DMS53 treated with DMSO at 0.1 percent for 48 hours (cell line): ENCODE results near the gene SCN8A.
A peak's percentile ranks its signal among the peaks of the same experiment; 100 is the strongest.

ENCODE experiments used
- DNase-seq: peaks from one replicate; lab custom pipeline; 2025; ENCODE audit not compliant: unreplicated experiment; lab: John Stamatoyannopoulos, UW

Gene SCN8A

DNA sequence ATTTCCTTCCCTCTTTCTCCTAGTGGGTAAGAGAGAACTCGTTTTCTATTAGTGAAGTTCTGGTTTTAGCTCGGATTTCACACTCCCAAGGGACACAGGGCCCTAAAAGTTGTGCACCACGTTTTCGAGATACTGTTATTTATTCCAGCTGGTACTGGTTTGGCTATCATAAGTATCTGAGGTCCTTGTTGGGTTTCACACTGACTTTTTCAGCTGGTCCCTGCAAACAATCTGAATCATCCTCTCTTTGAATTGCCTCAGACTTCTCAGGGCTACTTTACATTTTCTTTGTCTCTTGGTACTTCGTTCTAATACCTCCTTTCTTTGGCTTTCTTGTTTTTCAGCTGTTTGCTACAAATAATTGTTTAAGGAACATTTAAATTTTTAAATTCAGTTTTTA, 75.7 kb downstream of the SCN8A start:
- no peak for DNase-seq

DNA sequence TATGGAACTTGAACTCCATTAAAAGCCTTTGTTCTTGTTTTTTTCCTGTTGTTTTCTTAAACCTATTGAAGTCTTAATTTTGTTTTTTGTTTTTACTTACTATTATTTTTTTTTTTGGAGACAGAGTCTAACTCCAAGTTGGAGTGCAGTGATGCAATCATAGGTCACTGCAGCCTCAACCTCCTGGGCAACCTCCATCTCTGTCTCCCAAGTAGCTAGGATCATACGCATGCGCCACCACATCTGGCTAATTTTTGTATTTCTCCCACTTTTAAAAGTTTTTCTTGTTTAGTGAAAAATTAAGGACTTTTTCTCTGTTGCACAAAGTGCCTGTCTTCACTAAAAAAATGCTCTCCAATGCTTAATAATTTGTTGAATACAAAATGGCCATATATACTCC, 76.2 kb downstream of the SCN8A start:
- no peak for DNase-seq

DNA sequence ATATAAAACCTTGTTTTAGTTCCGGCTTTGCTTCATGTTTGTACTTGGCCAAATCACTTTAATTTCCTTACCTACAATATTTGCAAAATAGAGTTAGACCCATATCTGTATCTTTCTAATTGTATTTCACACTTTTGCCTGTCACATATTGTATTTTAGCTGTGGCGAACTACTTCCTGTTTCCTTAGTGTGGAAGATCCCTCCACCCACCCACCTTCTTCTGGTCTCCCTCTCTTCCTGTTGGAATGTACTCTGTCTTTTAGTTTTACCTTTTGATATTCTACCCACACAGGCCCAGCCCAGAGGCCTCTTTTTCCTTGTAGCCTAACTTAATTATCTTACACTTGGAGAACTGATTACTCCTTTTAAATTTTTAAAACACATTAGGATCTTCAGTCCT, 78.2 kb downstream of the SCN8A start:
- DNase-seq = no peak

DNA sequence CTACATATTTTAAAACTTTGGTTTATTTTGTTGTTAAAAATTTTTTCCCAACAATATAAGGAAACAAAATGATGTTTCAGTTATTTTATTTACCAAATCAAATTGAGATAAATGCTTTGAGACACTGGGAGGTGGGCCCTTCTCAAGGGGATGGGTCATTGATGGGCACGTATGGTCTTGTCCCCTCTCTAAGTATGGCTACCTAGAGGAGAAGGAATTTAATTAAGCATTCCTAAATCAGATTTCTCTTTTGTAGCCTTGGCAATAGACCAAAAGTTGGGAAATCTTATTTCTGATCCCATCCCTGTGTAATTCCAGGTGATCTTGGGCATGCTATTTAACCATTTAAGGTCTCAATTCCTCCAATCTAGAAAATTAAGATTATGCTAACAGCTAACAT, 79.0 kb downstream of the SCN8A start:
- DNase-seq = no peak

DNA sequence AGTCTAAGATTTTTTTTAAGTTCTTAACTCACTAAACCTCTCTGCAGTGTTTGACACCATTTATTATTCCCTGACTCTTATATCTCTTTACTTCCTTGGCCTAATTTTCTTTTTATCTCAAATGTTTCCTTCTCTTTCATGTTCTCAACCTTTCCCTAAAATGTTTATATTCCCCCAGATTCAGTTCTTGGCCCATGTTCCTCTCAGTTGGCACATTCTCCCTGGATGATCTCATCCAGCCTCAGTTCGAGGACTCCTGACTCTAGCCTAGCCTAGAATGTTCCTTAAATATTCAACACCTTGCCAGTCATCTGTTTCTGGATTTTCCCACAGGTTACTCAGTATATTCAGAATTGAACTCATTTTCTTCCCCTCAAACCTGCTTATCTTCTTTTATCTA, 81.3 kb downstream of the SCN8A start:
- DNase-seq = no peak

DNA sequence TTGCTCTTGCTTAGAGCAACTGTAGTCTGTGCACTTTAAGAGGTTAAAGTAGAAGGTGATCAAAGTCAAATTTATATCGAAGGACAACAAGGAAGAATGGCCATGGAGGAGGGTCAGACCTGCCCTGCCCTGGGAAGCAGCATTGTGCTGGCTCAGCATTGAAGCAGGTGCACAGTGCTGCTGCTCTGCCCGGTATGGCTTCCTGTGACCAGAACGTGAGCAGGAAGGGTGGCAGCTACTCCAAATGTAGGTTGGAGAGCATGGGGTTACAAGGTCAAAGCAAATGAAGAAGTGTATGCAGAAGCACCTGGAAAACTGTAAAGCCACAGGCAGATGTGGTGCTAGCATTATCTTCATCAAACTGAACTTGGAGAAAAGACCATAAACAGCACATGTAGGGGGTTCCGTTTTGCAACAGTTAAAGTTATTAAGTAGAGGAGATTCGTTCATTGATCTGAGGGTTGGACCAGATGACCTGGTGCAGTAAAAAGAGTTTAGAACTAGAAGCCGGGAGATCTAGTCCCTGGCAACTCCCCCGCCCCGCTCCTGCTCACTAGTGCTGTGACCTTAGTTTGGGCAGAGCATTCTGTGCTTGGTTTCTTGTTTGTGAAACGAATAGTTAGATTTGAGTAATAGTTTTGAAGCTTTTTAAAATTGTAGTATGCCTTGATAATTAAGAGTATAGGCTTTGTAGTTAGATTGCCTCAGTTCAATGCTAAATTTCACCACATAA, 84.2 kb downstream of the SCN8A start:
- peak; percentile 29 for DNase-seq

DNA sequence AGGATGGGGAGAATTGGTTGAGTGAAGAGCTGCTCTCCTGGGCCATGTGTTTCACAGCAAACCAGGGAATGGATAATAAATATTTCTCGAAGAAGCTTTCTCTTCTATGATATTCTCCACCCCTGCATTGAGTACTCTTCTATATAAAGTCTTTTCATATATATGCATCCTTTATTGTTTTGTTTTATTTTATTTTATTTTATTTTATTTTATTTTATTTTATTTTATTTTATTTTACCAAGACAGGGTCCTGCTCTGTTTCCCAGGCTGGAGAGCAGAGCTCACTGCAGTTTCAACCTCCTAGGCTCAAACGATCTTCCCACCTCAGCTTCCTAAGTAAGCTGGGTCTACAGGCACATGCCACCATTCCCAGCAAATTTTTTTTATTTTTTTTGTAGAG, 85.8 kb downstream of the SCN8A start:
- DNase-seq = no peak

DNA sequence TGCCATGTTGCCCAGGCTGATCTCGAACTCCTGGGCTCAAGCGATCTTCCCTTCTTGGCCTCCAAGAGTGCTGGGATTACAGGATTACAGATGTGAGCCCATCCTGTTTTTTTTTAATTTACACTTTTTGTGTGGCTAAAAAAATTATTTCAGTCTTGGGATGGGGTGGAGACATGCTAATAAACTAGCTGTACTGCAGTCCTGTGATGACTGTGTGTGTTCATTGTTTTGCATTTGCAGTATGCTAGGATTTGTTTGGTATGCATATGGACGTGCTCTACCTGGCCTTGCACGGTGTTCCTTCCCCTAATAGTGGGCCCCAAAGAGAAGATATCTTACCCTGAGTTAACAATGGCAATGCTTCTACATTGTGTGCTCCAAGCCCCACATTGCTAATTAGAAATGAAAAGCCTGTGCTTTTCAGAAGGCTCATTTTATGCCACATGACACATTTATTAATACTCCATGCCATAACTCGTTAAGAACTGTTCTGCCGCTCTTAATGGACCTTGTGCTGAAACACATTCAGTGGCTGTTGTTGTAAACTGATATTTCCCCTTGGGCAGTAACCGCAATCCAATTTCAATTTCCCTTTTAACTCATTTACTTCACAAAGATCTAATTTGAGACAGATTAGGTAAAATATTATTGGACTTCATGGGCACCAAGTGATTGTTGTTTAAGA, 86.4 kb downstream of the SCN8A start:
- DNase-seq = no peak

DNA sequence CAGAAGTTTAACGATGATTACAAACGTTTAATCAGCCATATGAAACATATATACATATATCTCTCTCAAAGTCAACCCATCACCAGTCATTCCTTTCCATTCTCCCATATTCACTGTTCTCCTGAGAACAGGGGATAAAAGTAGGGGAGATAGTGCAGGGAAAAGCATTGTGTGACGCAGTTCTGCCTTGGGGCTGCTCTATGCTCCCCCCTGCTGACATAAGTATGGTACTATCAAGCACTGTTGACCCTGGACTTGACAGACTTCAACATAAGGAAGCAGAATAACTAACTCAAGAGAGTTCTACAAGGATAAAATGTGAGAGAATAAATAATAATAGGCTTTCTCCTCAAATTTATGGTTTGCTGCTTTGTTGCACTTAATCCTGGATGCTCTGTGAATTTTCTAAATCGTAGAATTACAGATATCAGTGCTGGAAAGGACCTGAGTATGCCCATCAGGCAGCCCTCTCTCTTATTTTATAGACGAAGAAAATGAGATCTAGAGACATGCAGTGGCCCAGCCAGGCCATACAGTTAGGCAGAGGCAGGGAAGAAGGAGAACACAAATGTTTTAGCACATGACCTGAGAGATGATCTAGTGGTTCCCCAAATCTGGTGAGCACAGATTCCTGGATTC, 87.2 kb downstream of the SCN8A start:
- peak; percentile 61 for DNase-seq

DNA sequence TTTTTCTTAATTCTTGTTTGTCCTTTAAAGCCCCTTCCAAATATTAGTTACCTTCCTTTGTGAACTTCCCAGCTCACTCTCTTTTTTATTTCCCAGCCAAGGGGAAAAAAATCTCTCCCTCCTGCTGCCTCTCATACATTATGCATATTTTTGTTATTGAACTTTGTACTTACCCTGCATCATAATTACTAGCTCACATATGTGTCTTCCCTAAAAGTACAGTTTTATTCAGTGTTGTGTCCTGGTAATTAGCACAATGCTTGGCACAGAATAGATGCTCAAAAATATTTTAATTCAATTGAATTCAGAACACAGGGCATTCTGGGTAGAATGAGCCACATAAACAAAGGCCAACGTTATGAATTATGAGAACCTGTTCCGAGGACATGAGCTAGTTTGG, 91.9 kb downstream of the SCN8A start:
- no peak for DNase-seq

DNA sequence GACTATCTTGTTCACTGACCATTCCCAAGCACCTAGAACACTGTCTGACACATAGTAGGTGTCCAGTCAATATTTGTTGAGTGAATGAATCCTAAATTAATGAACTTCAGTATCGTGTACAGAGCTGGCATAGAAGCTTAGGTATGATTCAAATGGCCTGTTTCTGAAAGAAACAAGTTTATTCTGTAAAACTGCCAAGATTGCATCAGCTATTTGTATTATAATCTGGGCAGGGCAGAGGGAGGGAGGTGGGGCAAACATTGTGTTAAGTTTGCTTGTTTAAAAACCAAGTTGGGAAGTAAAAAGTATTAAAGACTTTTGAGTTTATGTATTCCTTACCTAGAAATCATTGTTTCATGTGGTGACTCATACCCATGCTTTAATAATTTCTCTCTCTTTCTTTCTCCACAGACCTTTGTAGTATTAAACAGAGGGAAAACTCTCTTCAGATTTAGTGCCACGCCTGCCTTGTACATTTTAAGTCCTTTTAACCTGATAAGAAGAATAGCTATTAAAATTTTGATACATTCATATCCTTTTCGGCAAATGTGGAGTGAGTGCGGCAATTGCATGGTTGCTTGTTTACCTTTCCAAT, 92.8 kb downstream of the SCN8A start:
- peak; percentile 33 for DNase-seq

DNA sequence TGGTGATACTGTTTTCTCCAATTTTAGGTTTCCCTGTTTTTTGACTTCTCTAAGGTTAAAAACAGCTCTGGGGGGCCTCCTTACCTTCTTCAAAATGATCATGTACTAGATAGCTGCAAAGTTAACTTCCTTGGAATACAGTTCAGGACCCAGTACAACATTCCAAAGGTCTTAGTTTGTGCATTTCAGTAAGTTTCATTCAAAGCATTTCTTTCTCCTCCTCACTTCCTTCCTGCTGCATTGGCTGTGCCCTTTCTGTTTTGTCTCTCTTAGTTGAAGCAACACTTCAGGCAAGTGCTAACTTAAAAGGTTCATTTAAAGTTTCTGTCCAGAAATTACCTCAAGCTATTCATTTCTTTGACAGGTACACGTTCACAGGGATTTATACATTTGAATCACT, 95.7 kb downstream of the SCN8A start:
- DNase-seq = no peak

DNA sequence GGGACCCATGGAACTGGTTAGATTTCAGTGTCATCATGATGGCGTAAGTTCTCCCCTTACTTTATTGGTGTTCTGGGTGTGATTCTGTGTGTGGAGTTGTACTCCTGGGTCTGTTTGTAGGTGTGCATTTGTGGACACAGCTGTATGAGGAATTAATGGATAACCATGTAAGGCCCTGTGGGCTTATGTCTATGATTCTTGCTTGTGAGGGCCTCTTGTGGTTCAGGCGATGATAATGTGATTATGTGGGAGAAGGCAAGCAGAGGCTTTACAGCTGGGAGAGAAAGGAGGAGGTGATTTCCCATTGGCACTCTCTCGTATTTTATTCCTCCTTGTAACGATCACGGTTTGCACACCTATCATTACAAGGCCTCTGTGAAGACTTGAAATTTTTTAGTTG, 96.1 kb downstream of the SCN8A start:
- DNase-seq = peak; percentile 94

DNA sequence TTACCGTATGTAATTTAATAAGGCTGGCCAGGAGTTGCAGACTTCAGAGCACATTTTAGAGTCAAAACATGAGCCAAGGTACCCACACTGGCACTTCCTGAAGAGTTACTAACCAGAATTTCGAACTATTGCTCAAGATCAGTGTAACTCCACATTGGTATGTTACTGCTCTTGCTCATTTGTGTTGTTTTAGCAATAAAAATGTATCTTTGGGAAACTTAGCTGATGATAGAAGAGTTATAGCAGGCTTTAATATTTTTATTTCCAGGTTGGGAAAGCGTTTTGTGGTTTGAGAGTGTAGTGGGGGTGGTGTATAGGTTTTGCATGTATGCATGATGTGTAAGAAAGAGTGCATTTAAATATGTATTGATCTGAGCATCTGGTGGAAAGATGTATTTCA, 96.6 kb downstream of the SCN8A start:
- peak; percentile 57 for DNase-seq

DNA sequence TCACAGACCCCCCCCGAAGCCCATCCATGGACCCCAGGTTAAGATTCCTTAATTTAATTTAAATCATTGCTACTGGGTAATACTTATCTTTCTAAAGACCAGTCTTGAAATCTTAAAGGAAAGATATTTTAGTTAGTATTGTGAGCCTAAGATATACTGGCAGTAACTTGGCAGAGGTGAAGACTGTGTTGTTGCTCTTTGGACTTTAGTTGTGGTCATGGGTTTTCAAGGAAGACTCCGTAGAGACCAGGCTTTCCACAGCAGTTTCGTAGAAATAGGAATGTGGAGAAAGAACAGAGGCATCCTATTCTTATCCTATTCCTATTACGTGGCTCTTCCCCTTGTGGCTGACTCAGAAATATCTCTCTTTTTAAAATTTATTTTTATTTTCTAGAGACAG, 99.0 kb downstream of the SCN8A start:
- no peak for DNase-seq

DNA sequence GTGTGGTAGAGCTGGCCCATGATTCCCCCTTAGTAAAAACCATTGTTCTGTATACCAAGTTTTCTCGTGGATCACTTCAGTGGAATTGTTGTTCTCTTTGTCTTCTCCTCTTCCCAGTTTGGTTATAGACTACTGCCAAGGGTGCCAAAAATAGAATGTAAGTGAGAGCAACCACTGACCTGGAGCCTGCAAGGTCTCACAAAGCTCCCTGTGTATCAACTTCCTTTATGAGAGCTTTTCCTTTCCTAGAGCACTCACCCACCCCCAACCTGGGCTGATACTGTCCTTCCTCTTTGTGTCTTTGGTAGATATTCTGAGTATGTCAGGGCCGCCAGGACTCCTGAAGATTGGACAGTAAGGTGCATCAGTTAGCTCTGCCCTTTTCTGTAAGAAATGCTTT, 101.0 kb downstream of the SCN8A start:
- no peak for DNase-seq

DNA sequence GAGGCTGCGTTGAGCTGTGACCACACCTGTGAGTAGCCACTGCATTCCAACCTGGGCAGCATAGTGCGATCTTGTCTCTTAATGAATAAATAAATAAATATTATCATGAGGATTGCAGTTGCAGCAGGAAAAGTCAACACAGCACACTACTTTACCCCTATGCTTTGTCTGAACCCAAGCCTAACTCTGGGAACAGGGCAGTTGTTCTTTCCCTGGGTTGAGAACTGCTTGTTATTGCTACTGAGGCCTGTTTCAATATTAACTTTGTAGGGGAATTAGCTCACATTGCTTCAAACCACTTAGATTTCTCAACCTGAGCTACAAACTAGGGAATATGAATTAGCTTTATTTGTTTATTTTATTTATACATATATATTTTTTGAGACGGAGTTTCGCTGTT, 102.5 kb downstream of the SCN8A start:
- DNase-seq = no peak

DNA sequence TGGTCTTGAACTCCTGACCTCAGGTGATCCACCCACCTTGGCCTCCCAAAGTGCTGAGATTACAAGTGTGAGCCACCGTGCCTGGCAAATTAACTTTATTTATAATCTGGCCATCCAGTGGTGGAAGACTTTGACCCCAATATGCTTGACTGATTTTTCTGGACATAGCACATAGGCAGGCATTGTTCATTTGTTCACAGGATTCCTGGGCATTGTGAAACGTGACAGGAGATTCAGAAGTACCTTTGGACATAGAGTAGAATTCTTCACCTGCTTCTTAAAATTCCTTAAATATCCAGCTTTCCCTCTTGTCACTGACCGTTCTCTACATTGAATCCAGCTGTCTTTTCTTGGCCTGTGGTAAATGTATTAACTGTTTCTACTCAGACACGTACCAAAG, 103.1 kb downstream of the SCN8A start:
- no peak for DNase-seq

DNA sequence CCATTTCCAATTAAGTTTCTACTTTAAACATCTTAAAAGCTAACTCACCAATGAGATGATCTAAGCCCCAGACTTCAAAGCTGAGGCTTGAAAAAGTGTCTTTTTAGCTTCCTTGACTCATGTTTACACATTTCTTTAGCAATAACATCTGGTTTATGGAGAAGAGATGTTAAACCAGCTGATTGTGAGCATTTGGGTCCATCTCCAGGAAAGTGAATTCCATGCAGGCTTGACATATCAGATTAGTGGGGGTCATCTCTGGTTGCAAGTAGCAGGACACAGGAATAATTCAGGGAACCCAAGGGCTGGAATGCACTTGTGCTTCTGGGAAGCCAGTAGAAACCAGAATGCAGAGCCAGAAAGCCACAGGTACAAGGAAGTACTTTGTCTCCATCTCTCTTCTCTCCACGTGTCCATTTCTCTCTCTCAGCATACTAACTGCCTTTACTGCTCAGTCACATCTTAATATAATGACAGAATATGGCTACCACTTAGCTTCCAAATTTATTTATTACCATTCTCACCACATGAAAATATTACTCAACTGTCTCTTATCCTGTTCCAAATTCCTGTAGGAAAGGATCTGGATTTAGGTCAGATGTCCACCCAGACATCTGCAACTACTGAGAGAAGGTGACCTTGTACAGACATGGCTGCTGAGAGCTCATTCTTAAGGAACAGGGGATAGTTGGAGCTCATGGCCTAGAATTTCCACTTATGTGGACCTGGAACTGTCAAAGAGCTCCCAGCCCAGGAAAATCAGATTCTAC, 104.4 kb downstream of the SCN8A start:
- no peak for DNase-seq

DNA sequence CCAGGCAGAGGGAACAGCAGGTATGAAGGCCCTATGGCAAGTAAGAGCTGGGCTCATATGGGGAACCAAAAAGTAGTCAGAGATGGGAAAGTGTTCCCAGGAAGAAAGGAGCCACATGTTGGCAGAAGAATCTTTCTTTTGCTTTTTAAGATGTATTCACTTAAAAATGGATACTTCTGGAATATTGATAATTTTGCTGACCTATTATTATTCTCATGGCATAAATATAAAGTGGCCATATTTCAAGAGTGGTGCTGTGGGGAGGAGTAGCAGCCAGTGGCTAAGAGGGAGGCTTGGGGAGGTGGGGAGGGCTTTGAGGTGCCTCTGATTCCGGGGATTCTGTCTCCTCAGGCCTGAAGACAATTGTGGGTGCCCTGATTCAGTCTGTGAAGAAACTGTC, 108.2 kb downstream of the SCN8A start:
- DNase-seq = no peak

DNA sequence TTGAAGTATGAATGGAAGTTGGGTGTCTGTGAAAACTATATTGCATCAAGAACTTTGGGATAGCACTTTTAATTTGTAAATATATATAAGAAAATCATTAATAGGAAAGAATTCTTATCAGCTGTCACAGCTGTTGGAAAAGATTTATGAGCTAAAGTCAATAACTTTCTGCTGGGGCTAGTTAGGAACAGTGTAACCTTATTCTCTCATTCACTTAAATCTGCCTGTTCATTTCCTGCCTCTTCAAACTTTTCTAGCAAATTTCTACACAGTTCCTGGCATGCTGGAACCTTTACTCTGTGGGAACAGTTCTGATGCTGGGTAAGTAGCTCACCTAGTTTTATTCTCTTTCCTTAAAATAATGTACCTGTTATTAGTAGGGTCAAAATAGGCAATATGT, 109.9 kb downstream of the SCN8A start:
- DNase-seq = no peak
